Mucosa of rectum (tissue), 2 donors: ENCODE measurements around the gene BZW2.
"Not testable (repeated sequence)": the region's sequence is repeated elsewhere in the genome, so short reads cannot be mapped to it uniquely, and the experiment has no call there.

Source experiments
- H3K27ac ChIP-seq, 2 donors: one replicate each; pipeline ENCODE4 v1.7.0; 2013; ENCODE audit warnings: inconsistent platforms in 2 of 2, low read depth in 2 of 2, low read length in 2 of 2
- H3K27me3 ChIP-seq, 2 donors: one replicate each; pipeline ENCODE4 v1.7.0; 2013; ENCODE audit warnings: low read length in 2 of 2; ENCODE audit not compliant: control insufficient read depth in 2 of 2, insufficient read depth in 2 of 2
- H3K36me3 ChIP-seq, 2 donors: one replicate each; pipeline ENCODE4 v1.7.0; 2013; ENCODE audit warnings: low read length in 2 of 2; ENCODE audit not compliant: control insufficient read depth in 2 of 2, insufficient read depth in 2 of 2
- H3K4me1 ChIP-seq, 2 donors: one replicate each; pipeline ENCODE4 v1.7.0; 2013; ENCODE audit warnings: low read length in 2 of 2, mild to moderate bottlenecking in 1 of 2; ENCODE audit not compliant: control insufficient read depth in 2 of 2, insufficient read depth in 2 of 2
- H3K4me3 ChIP-seq, 2 donors: one replicate each; pipeline ENCODE4 v1.7.0; 2013; ENCODE audit warnings: low read length in 2 of 2
- H3K9ac ChIP-seq, 2 donors: one replicate each; pipeline ENCODE4 v1.7.0; 2013; ENCODE audit warnings: low read length in 2 of 2, low read depth in 1 of 2, mild to moderate bottlenecking in 1 of 2
- H3K9me3 ChIP-seq, 2 donors: one replicate each; pipeline ENCODE4 v1.7.0; 2013; ENCODE audit warnings: low read length in 2 of 2; ENCODE audit not compliant: control insufficient read depth in 2 of 2
- donor health status: healthy.
- donor health status: Normal muscosa, but diverticular disease.

BZW2 gene

GRCh38 chr7:16669581-16669980 is 23.6 kb downstream of the BZW2 start:
- no peak overlapping the region for H3K27ac ChIP-seq
- H3K4me3 ChIP-seq = no peak overlapping the region
- no peaks in the 10 kb centered on the region for H3K4me1 ChIP-seq
- peaks cover 11 to 18% of the 10 kb centered on the region in 2 donors for H3K36me3 ChIP-seq
- no peak overlapping the region for H3K9ac ChIP-seq
- no peaks in the 10 kb centered on the region for H3K27me3 ChIP-seq
- no peaks in the 10 kb centered on the region for H3K9me3 ChIP-seq

GRCh38 chr7:16670021-16670420 is 24.0 kb downstream of the BZW2 start:
- H3K4me1 ChIP-seq = no peaks in the 10 kb centered on the region

GRCh38 chr7:16670731-16671344 is 24.9 kb downstream of the BZW2 start:
- Histone ChIP-seq H3K27me3 (no peaks in the 10 kb centered on the region), H3K4me3 (no peak overlapping the region), H3K4me1 (no peaks in the 10 kb centered on the region), H3K36me3 (peaks cover 11 to 24% of the 10 kb centered on the region in 2 donors), H3K9me3 (no peaks in the 10 kb centered on the region), H3K9ac (no peak overlapping the region), H3K27ac (no peak overlapping the region)

More at GRCh38 chr7:16670021-16670420, 24.0 kb downstream of the BZW2 start:
- no peak overlapping the region for H3K9ac ChIP-seq
- H3K27me3 ChIP-seq = no peaks in the 10 kb centered on the region
- no peaks in the 10 kb centered on the region for H3K9me3 ChIP-seq
- H3K4me3 ChIP-seq = no peak overlapping the region
- peaks cover 11 to 19% of the 10 kb centered on the region in 2 donors for H3K36me3 ChIP-seq
- H3K27ac ChIP-seq = no peak overlapping the region

- no peaks in the 10 kb centered on the region for H3K9me3 ChIP-seq
- no peaks in the 10 kb centered on the region for H3K27me3 ChIP-seq
- H3K27ac ChIP-seq = no peak overlapping the region
- no peak overlapping the region for H3K9ac ChIP-seq
- H3K4me3 ChIP-seq = no peak overlapping the region
- no peaks in the 10 kb centered on the region for H3K4me1 ChIP-seq
- H3K36me3 ChIP-seq = peaks cover 11 to 26% of the 10 kb centered on the region in 2 donors
Measured at GRCh38 chr7:16671811-16672210, 25.8 kb downstream of the BZW2 start.

- Histone ChIP-seq H3K36me3 (peaks cover 5 to 23% of the 10 kb centered on the region in 2 donors), H3K9ac (no peak overlapping the region), H3K27ac (no peak overlapping the region), H3K27me3 (no peaks in the 10 kb centered on the region), H3K4me1 (no peaks in the 10 kb centered on the region), H3K4me3 (no peak overlapping the region), H3K9me3 (no peaks in the 10 kb centered on the region)
Measured at GRCh38 chr7:16675277-16675676, 29.3 kb downstream of the BZW2 start.

- no peaks in the 10 kb centered on the region for H3K9me3 ChIP-seq
- H3K27ac ChIP-seq = no peak overlapping the region
- peaks cover 10 to 27% of the 10 kb centered on the region in 2 donors for H3K36me3 ChIP-seq
- H3K4me1 ChIP-seq = no peaks in the 10 kb centered on the region
- no peaks in the 10 kb centered on the region for H3K27me3 ChIP-seq
- H3K9ac ChIP-seq = no peak overlapping the region
- no peak overlapping the region for H3K4me3 ChIP-seq
Measured at GRCh38 chr7:16677978-16678494, 32.1 kb downstream of the BZW2 start.

- peaks cover 16 to 33% of the 10 kb centered on the region in 2 donors for H3K36me3 ChIP-seq
Measured at GRCh38 chr7:16678645-16679566, 32.9 kb downstream of the BZW2 start.

GRCh38 chr7:16684935-16685334 is 39.0 kb downstream of the BZW2 start:
- no peaks in the 10 kb centered on the region for H3K9me3 ChIP-seq
- peaks cover 24 to 42% of the 10 kb centered on the region in 2 donors for H3K36me3 ChIP-seq
- H3K9ac ChIP-seq = no peak overlapping the region
- no peaks in the 10 kb centered on the region for H3K4me1 ChIP-seq
- H3K4me3 ChIP-seq = no peak overlapping the region
- no peaks in the 10 kb centered on the region for H3K27me3 ChIP-seq
- no peak overlapping the region for H3K27ac ChIP-seq

More at GRCh38 chr7:16678645-16679566, 32.9 kb downstream of the BZW2 start:
- H3K27me3 ChIP-seq, H3K4me3 ChIP-seq, H3K27ac ChIP-seq, H3K9me3 ChIP-seq, H3K9ac ChIP-seq, H3K4me1 ChIP-seq: not testable (repeated sequence)

GRCh38 chr7:16685535-16685934 is 39.6 kb downstream of the BZW2 start:
- Histone ChIP-seq H3K4me3 (no peak overlapping the region), H3K36me3 (peaks cover 28 to 41% of the 10 kb centered on the region in 2 donors), H3K9me3 (no peaks in the 10 kb centered on the region), H3K4me1 (no peaks in the 10 kb centered on the region), H3K27me3 (no peaks in the 10 kb centered on the region), H3K27ac (no peak overlapping the region), H3K9ac (no peak overlapping the region)

GRCh38 chr7:16688249-16688648 is 42.3 kb downstream of the BZW2 start:
- H3K4me1 ChIP-seq = no peaks in the 10 kb centered on the region
- H3K36me3 ChIP-seq = peaks cover 29 to 44% of the 10 kb centered on the region in 2 donors
- no peaks in the 10 kb centered on the region for H3K9me3 ChIP-seq
- no peak overlapping the region for H3K4me3 ChIP-seq
- no peak overlapping the region for H3K9ac ChIP-seq
- H3K27ac ChIP-seq = no peak overlapping the region
- no peaks in the 10 kb centered on the region for H3K27me3 ChIP-seq
